ENCODE data around the gene BCAS3.

The BCAS3 gene

GRCh38 chr17:60676758-60677307 is 818 bp upstream of the BCAS3 start:
- DNase-seq, result no peak

- DNase-seq, result no peak
Measured at GRCh38 chr17:60678118-60678444, 430 bp downstream of the BCAS3 start.

- no peak for DNase-seq
Measured at GRCh38 chr17:60679287-60679686, 1.6 kb downstream of the BCAS3 start.

GRCh38 chr17:60680754-60681153 is 3.1 kb downstream of the BCAS3 start:
- no peak for DNase-seq

- no peak for DNase-seq
Measured at GRCh38 chr17:60685437-60685836, 7.8 kb downstream of the BCAS3 start.

- no peak for DNase-seq
Measured at GRCh38 chr17:60695960-60696359, 18.3 kb downstream of the BCAS3 start.

GRCh38 chr17:60699090-60699489 is 21.4 kb downstream of the BCAS3 start:
- DNase-seq, result no peak

GRCh38 chr17:60704170-60704569 is 26.5 kb downstream of the BCAS3 start:
- DNase-seq, result no peak

GRCh38 chr17:60712675-60713074 is 35.0 kb downstream of the BCAS3 start:
- no peak for DNase-seq

GRCh38 chr17:60713608-60714007 is 36.0 kb downstream of the BCAS3 start:
- DNase-seq, result no peak

- DNase-seq, result no peak
Measured at GRCh38 chr17:60716766-60717165, 39.1 kb downstream of the BCAS3 start.

- DNase-seq, result no peak
Measured at GRCh38 chr17:60717814-60718213, 40.2 kb downstream of the BCAS3 start.

- DNase-seq, result peak; percentile 14
Measured at GRCh38 chr17:60720763-60721531, 43.3 kb downstream of the BCAS3 start.

GRCh38 chr17:60724647-60725046 is 47.0 kb downstream of the BCAS3 start:
- no peak for DNase-seq

- DNase-seq, result no peak
Measured at GRCh38 chr17:60729854-60730253, 52.2 kb downstream of the BCAS3 start.

- no peak for DNase-seq
Measured at GRCh38 chr17:60730273-60730672, 52.6 kb downstream of the BCAS3 start.

GRCh38 chr17:60738287-60738686 is 60.6 kb downstream of the BCAS3 start:
- no peak for DNase-seq

GRCh38 chr17:60740584-60740983 is 62.9 kb downstream of the BCAS3 start:
- DNase-seq, result no peak

GRCh38 chr17:60741031-60741430 is 63.4 kb downstream of the BCAS3 start:
- DNase-seq, result no peak

- DNase-seq, result no peak
Measured at GRCh38 chr17:60743282-60743681, 65.6 kb downstream of the BCAS3 start.

GRCh38 chr17:60743799-60744198 is 66.1 kb downstream of the BCAS3 start:
- no peak for DNase-seq

GRCh38 chr17:60744355-60744966 is 66.8 kb downstream of the BCAS3 start:
- no peak for DNase-seq

- no peak for DNase-seq
Measured at GRCh38 chr17:60745544-60745943, 67.9 kb downstream of the BCAS3 start.

GRCh38 chr17:60747069-60747808 is 69.6 kb downstream of the BCAS3 start:
- DNase-seq, result no peak
